H1 (cell line): Measurements from ENCODE around the gene PRRT1B. TPM values are rescaled to one million over a fixed set of nuclear protein-coding genes. Genes with fewer than 3 reads are reported as not detected.

ENCODE experiments used
- CTCF ChIA-PET: fragments of 300-600 bp; sonication (Branson Sonifier 250); formaldehyde crosslinking; loops from one replicate; lab custom pipeline; 2021; ENCODE audit not compliant: partially characterized antibody; lab: Charles Lee
- POLR2A ChIA-PET: fragments of 300-600 bp; sonication (Branson Sonifier 250); formaldehyde crosslinking; loops from one replicate; lab custom pipeline; 2021; ENCODE audit warnings: inconsistent platforms; ENCODE audit not compliant: partially characterized antibody; lab: Charles Lee
- DNase-seq, 2 experiments: peaks; one replicate each; pipeline versions ENCODE4 v3.0.0 to v3.0.0-alpha.2; 2010 to 2022; ENCODE audit warnings: low spot score in 2 of 2, low read depth in 1 of 2, mixed read lengths in 1 of 2
- FAIRE-seq: peaks from 2 replicates; lab custom pipeline; 2011; peaks lifted over from hg19 to GRCh38; lab: Jason Lieb, UNC
- H2AFZ ChIP-seq: 2 replicates; pipeline ENCODE4 v1.8.1; 2012; ENCODE audit warnings: low read length, inconsistent platforms
- H2AK5ac ChIP-seq: 2 replicates; pipeline ENCODE4 v1.6.1; 2013; ENCODE audit warnings: low read depth, low read length
- H2BK120ac ChIP-seq: replicated peaks from 2 replicates; pipeline ENCODE3; 2013; ENCODE audit warnings: low read depth, low read length, inconsistent platforms
- H2BK12ac ChIP-seq: 2 replicates; pipeline ENCODE4 v1.6.1; 2013; ENCODE audit warnings: low read depth, low read length
- H2BK15ac ChIP-seq: 2 replicates; pipeline ENCODE4 v1.6.1; 2013; ENCODE audit warnings: low read length
- H2BK20ac ChIP-seq: 2 replicates; pipeline ENCODE4 v1.6.1; 2013; ENCODE audit warnings: low read length
- H2BK5ac ChIP-seq: 2 replicates; pipeline ENCODE4 v1.6.1; 2013; ENCODE audit warnings: low read depth, low read length
- H3K14ac ChIP-seq: 2 replicates; pipeline ENCODE4 v1.6.1; 2013; ENCODE audit warnings: inconsistent platforms; ENCODE audit not compliant: insufficient read length
- H3K18ac ChIP-seq: 2 replicates; pipeline ENCODE4 v1.6.1; 2013; ENCODE audit warnings: low read length; ENCODE audit errors: extremely low read depth
- H3K23ac ChIP-seq: 2 replicates; pipeline ENCODE4 v1.6.1; 2013; ENCODE audit warnings: inconsistent platforms; ENCODE audit not compliant: insufficient read length
- H3K23me2 ChIP-seq: 2 replicates; pipeline ENCODE4 v1.6.1; 2013; ENCODE audit warnings: low read depth, low read length
- H3K27ac ChIP-seq: 2 replicates; pipeline ENCODE4 v1.6.1; 2011; ENCODE audit warnings: low read depth, low read length, inconsistent platforms
- H3K27me3 ChIP-seq, 4 experiments: replicated peaks in 1 of 4; 1 replicate in 1 of 4; 2 replicates in 3 of 4; pipeline versions ENCODE4 v1.6.1 to v1.8.1; 2011 to 2013; ENCODE audit warnings: low read length in 3 of 4, mild to moderate bottlenecking in 3 of 4, inconsistent platforms in 2 of 4, mixed read lengths in 2 of 4, moderate library complexity in 1 of 4; ENCODE audit not compliant: control insufficient read depth in 3 of 4, insufficient read depth in 3 of 4; ENCODE audit errors: extremely low read depth in 1 of 4
- H3K36me3 ChIP-seq, 4 experiments: 2 replicates each; pipeline versions ENCODE4 v1.6.1 to v1.8.1; 2011 to 2013; ENCODE audit warnings: mild to moderate bottlenecking in 4 of 4, low read length in 3 of 4, moderate library complexity in 2 of 4, control low read depth in 1 of 4, inconsistent platforms in 1 of 4; ENCODE audit not compliant: insufficient read depth in 4 of 4, control insufficient read depth in 2 of 4
- H3K4ac ChIP-seq: replicated peaks from 2 replicates; pipeline ENCODE3; 2013; ENCODE audit warnings: low read length, low read depth, mixed read lengths, inconsistent platforms; ENCODE audit not compliant: insufficient read length
- H3K4me1 ChIP-seq, 4 experiments: replicated peaks in 1 of 4; 1 replicate in 1 of 4; 2 replicates in 3 of 4; pipeline versions ENCODE4 v1.6.1 to v1.8.1; 2011 to 2013; ENCODE audit warnings: low read length in 3 of 4, inconsistent platforms in 2 of 4, mixed read lengths in 1 of 4; ENCODE audit not compliant: insufficient read depth in 4 of 4, control insufficient read depth in 3 of 4
- H3K4me2 ChIP-seq, 2 experiments: 2 replicates each; pipeline versions ENCODE4 v1.6.1 to v1.8.1; 2011 to 2013; ENCODE audit warnings: low read depth in 2 of 2, low read length in 2 of 2, control low read depth in 1 of 2, inconsistent platforms in 1 of 2, mild to moderate bottlenecking in 1 of 2; ENCODE audit not compliant: insufficient read depth in 1 of 2
- H3K4me3 ChIP-seq, 4 experiments: fragments of 200-600, 300-600 bp in 1 of 4; sonication (generic), shearing (Covaris generic), sonication (Bioruptor Twin) in 1 of 4; 2 replicates each; pipeline versions ENCODE4 v1.5.1 to v1.8.1; 2011 to 2016; ENCODE audit warnings: low read length in 4 of 4, low read depth in 3 of 4, control low read depth in 2 of 4, inconsistent platforms in 2 of 4, mild to moderate bottlenecking in 2 of 4, mixed read lengths in 1 of 4, moderate library complexity in 1 of 4; ENCODE audit not compliant: insufficient read depth in 2 of 4; ENCODE audit errors: extremely low read depth in 1 of 4
- H3K56ac ChIP-seq: replicated peaks from 2 replicates; pipeline ENCODE3; 2013; ENCODE audit warnings: low read depth, mild to moderate bottlenecking, mixed read lengths, low read length, inconsistent platforms; ENCODE audit not compliant: insufficient read length
- H3K79me1 ChIP-seq: 2 replicates; pipeline ENCODE4 v1.6.1; 2013; ENCODE audit warnings: low read depth, low read length, control low read depth
- H3K79me2 ChIP-seq, 2 experiments: 2 replicates each; pipeline versions ENCODE4 v1.6.1 to v1.8.1; 2012 to 2013; ENCODE audit warnings: low read length in 2 of 2, mild to moderate bottlenecking in 2 of 2, inconsistent platforms in 1 of 2; ENCODE audit not compliant: insufficient read depth in 2 of 2, control insufficient read depth in 1 of 2
- H3K9ac ChIP-seq, 4 experiments: replicated peaks in 1 of 4; 1 replicate in 1 of 4; 2 replicates in 3 of 4; pipeline versions ENCODE4 v1.6.1 to v1.8.1; 2011 to 2013; ENCODE audit warnings: low read depth in 3 of 4, low read length in 3 of 4, control low read depth in 2 of 4, mild to moderate bottlenecking in 2 of 4, moderate library complexity in 2 of 4, inconsistent platforms in 1 of 4; ENCODE audit errors: extremely low read depth in 1 of 4
- H3K9me3 ChIP-seq, 2 experiments: 2 replicates each; pipeline versions ENCODE4 v1.6.1 to v1.8.1; 2012 to 2013; ENCODE audit warnings: mild to moderate bottlenecking in 2 of 2, moderate library complexity in 2 of 2, control low read depth in 1 of 2, inconsistent platforms in 1 of 2, low read depth in 1 of 2, low read length in 1 of 2, mixed read lengths in 1 of 2; ENCODE audit not compliant: insufficient read depth in 2 of 2
- H4K20me1 ChIP-seq, 2 experiments: replicated peaks in 1 of 2; 2 replicates each; pipeline versions ENCODE3 to v1.8.1; 2011 to 2013; ENCODE audit warnings: inconsistent platforms in 2 of 2, low read length in 2 of 2, mild to moderate bottlenecking in 1 of 2; ENCODE audit not compliant: insufficient read depth in 2 of 2, control insufficient read depth in 1 of 2
- H4K5ac ChIP-seq: 2 replicates; pipeline ENCODE4 v1.6.1; 2013; ENCODE audit warnings: low read length, low read depth, mixed read lengths, inconsistent platforms; ENCODE audit not compliant: insufficient read length
- H4K8ac ChIP-seq: 2 replicates; pipeline ENCODE4 v1.8.0; 2013; ENCODE audit warnings: mild to moderate bottlenecking, moderate library complexity, low read length, inconsistent platforms; ENCODE audit not compliant: insufficient read depth; ENCODE audit errors: extremely low read depth
- H4K91ac ChIP-seq: replicated peaks from 2 replicates; pipeline ENCODE3; 2013; ENCODE audit warnings: low read length, mixed read lengths, inconsistent platforms; ENCODE audit not compliant: insufficient read length
- ASH2L ChIP-seq: fragments of 200-600, 300-600 bp; sonication (generic); IDR thresholded peaks from one replicate; pipeline ENCODE4 v1.7.1; 2017; ENCODE audit warnings: low read length
- ZNF274 ChIP-seq: IDR thresholded peaks from 2 replicates; pipeline ENCODE4 v1.7.0; 2012; ENCODE audit warnings: low read length, borderline replicate concordance; ENCODE audit errors: extremely low read depth
- WGBS, 2 experiments: shearing (Covaris generic) in 1 of 2; methylation state at CpG; one replicate each; pipeline versions ENCODE4 v1.1.6 to v1.1.7; 2013 to 2015; ENCODE audit warnings: low lambda C conversion rate in 2 of 2, mixed read lengths in 2 of 2, inconsistent platforms in 1 of 2, low coverage in 1 of 2, missing lambda C conversion rate in 1 of 2; ENCODE audit not compliant: insufficient replicate concordance in 2 of 2, insufficient coverage in 1 of 2, insufficient read length in 1 of 2; ENCODE audit errors: extremely low coverage in 1 of 2, missing lambda C conversion rate in 1 of 2; 5-methylcytosine and 5-hydroxymethylcytosine counted together
- polyA plus RNA-seq, 7 experiments: library from polyadenylated mRNA; depleted of rRNA in 3 of 7; stranded (reverse) in 5 of 7; unstranded in 2 of 7; fragments of >200 nt in 5 of 7; fragments of 200-250 nt in 2 of 7; gene quantifications; 1 replicate in 5 of 7; 2 replicates in 1 of 7; 4 replicates in 1 of 7; pipeline versions ENCODE4 v1.2.1 to v1.2.3, GENCODE V29; 2011 to 2013; ENCODE audit warnings: missing spikeins in 2 of 7, mixed read lengths in 2 of 7
- total RNA-seq: library from RNA; stranded (reverse); fragmentation: NEBNext Ultra II Directional; extraction: Animal tissue kit (Norgen Biotek cat#: 25700); gene quantifications from 2 replicates; pipeline ENCODE4 v1.2.1, GENCODE V29; 2021

Gene PRRT1B
- total and polyA plus RNA-seq, 2 of the 8 experiments (the other 6 are each of a cell fraction or from before 2014, with no cell fraction given), result 0.30 to 1.2 TPM

GRCh38 chr9:131565369-131565768 lies 20.0 kb downstream of the PRRT1B start:
- Histone ChIP-seq H3K9me3 (peaks cover 4 to 7% of the 10 kb centered on the region in 2 experiments; a peak in 2 of 4 replicates), H3K4me2 (no peak overlapping the region), H4K91ac (no peak overlapping the region), H3K27ac (no peak overlapping the region), H3K4me3 (no peak overlapping the region), H3K79me2 (no peaks in the 10 kb centered on the region), H3K18ac (no peak overlapping the region), H3K23ac (no peak overlapping the region), H2BK5ac (no peak overlapping the region), H3K36me3 (no peaks in the 10 kb centered on the region), H3K56ac (no peak overlapping the region), H2BK15ac (no peak overlapping the region), H4K20me1 (no peaks in the 10 kb centered on the region), H3K79me1 (no peaks in the 10 kb centered on the region), H3K23me2 (no peaks in the 10 kb centered on the region), H4K5ac (no peak overlapping the region), H3K27me3 (no peaks in the 10 kb centered on the region), H2BK120ac (no peak overlapping the region), H3K4me1 (no peaks in the 10 kb centered on the region), H2AFZ (no peak overlapping the region), H4K8ac (no peak overlapping the region), H3K4ac (no peak overlapping the region), H2BK20ac (no peak overlapping the region), H3K9ac (no peak overlapping the region), H2AK5ac (no peak overlapping the region), H3K14ac (no peak overlapping the region), H2BK12ac (no peak overlapping the region)
- ChIA-PET POLR2A (no interaction called here), CTCF (interaction anchor here (0.6 to 1.0 kb wide), 2 partner anchors 14 to 33 kb away, joined by 3 to 4 read pairs; no protein-coding TSS in a partner anchor)
- DNase-seq (no peak), FAIRE-seq (no peak)
- WGBS, 2 experiments, result 97% methylated on average over 4 of the region's 5 CpGs; no CpG with 5 or more reads in 1 of the 2 experiments
- TF ChIP-seq ASH2L, result no peak
- TF ChIP-seq ZNF274, result no peak
